ENCODE measurements around the gene AZIN2. TPM values are rescaled to one million over a fixed set of nuclear protein-coding genes. Genes with fewer than 3 reads are reported as not detected.

AZIN2 gene
- total and polyA plus RNA-seq, 2 of the 8 experiments (the other 6 are each of a cell fraction or from before 2014, with no cell fraction given), result 0.22 to 0.91 TPM

- H3K79me1 ChIP-seq (ENCODE audit: low read depth, low read length), result no peaks in the 10 kb centered on the region
- FAIRE-seq, result no peak
Observed at GRCh38 chr1:33143698-33144097, 62.7 kb downstream of the AZIN2 start.

More at GRCh38 chr1:33143698-33144097, 62.7 kb downstream of the AZIN2 start:
- Histone ChIP-seq H3K9me3 (ENCODE audit: insufficient read depth in 2 of 2, low read depth in 1 of 2, low read length in 1 of 2) (no peaks in the 10 kb centered on the region), H3K4me3 (ENCODE audit: extremely low read depth in 1 of 4, insufficient read depth in 2 of 4, low read depth in 3 of 4, low read length in 4 of 4) (no peak overlapping the region), H3K27me3 (replicated peaks in 1 of 4; ENCODE audit: control insufficient read depth in 3 of 4, extremely low read depth in 1 of 4, insufficient read depth in 3 of 4, low read length in 3 of 4) (no peaks in the 10 kb centered on the region), H3K4ac (replicated peaks; ENCODE audit: insufficient read length, low read depth, low read length) (no peak overlapping the region), H2BK12ac (ENCODE audit: low read depth, low read length) (no peak overlapping the region), H2AK5ac (ENCODE audit: low read depth, low read length) (no peak overlapping the region), H3K27ac (ENCODE audit: low read depth, low read length) (no peak overlapping the region), H3K79me2 (ENCODE audit: control insufficient read depth in 1 of 2, insufficient read depth in 2 of 2, low read length in 2 of 2) (no peaks in the 10 kb centered on the region), H2BK120ac (replicated peaks; ENCODE audit: low read depth, low read length) (no peak overlapping the region), H3K9ac (replicated peaks in 1 of 4; ENCODE audit: extremely low read depth in 1 of 4, low read depth in 3 of 4, low read length in 3 of 4) (no peak overlapping the region; a peak in 1 of 7 replicates), H2BK20ac (ENCODE audit: low read length) (no peak overlapping the region), H3K14ac (ENCODE audit: insufficient read length) (no peak overlapping the region), H4K91ac (replicated peaks; ENCODE audit: insufficient read length, low read length) (no peak overlapping the region), H2BK15ac (ENCODE audit: low read length) (no peak overlapping the region), H4K8ac (ENCODE audit: extremely low read depth, insufficient read depth, low read length) (no peak overlapping the region), H4K5ac (ENCODE audit: insufficient read length, low read depth, low read length) (no peak overlapping the region), H3K4me1 (replicated peaks in 1 of 4; ENCODE audit: control insufficient read depth in 3 of 4, insufficient read depth in 4 of 4, low read length in 3 of 4) (peaks cover 6 to 20% (median 9%) of the 10 kb centered on the region in 4 experiments), H3K56ac (replicated peaks; ENCODE audit: insufficient read length, low read depth, low read length) (no peak overlapping the region), H2BK5ac (ENCODE audit: low read depth, low read length) (no peak overlapping the region), H3K18ac (ENCODE audit: extremely low read depth, low read length) (no peak overlapping the region), H4K20me1 (replicated peaks in 1 of 2; ENCODE audit: control insufficient read depth in 1 of 2, insufficient read depth in 2 of 2, low read length in 2 of 2) (peaks cover 0 to 2% of the 10 kb centered on the region in 2 experiments), H2AFZ (ENCODE audit: low read length) (no peak overlapping the region), H3K23me2 (ENCODE audit: low read depth, low read length) (no peaks in the 10 kb centered on the region; the same call in 1 of the 2 replicates), H3K36me3 (ENCODE audit: control insufficient read depth in 2 of 4, insufficient read depth in 4 of 4, low read length in 3 of 4) (peaks cover 0 to 5% (median 0%) of the 10 kb centered on the region in 4 experiments; a peak in 2 of 8 replicates), H3K4me2 (ENCODE audit: insufficient read depth in 1 of 2, low read depth in 2 of 2, low read length in 2 of 2) (no peak overlapping the region), H3K23ac (ENCODE audit: insufficient read length) (no peak overlapping the region)
- ChIA-PET CTCF (ENCODE audit: partially characterized antibody) (interaction anchor here (4.8 kb wide), 1 partner anchor 7 kb away, joined by 55 read pairs; no protein-coding TSS in a partner anchor), POLR2A (ENCODE audit: partially characterized antibody) (interaction anchor here (0.9 to 4.0 kb wide), 3 partner anchors 7 to 19 kb away, joined by 3 to 23 read pairs (median 7); no protein-coding TSS in a partner anchor)
- 95% methylated on average over 2 of the region's 2 CpGs; no CpG with 5 or more reads in 1 of the 2 experiments for WGBS, 2 experiments (ENCODE audit: extremely low coverage in 1 of 2, insufficient coverage in 1 of 2, insufficient read length in 1 of 2, insufficient replicate concordance in 2 of 2, low coverage in 1 of 2, low lambda C conversion rate in 2 of 2, missing lambda C conversion rate in 1 of 2)
- no peak for TF ChIP-seq KDM1A (IDR thresholded peaks at IDR 0.05; ENCODE audit: borderline replicate concordance, low read length)
- TF ChIP-seq ZNF274 (IDR thresholded peaks at IDR 0.05; ENCODE audit: borderline replicate concordance, extremely low read depth, low read length), result no peak
- no peak for TF ChIP-seq POU5F1 (IDR thresholded peaks at IDR 0.05; ENCODE audit: low read depth, low read length)
- no peak for TF ChIP-seq SUZ12 (IDR thresholded peaks at IDR 0.05; ENCODE audit: low read length)
- TF ChIP-seq TCF12 (IDR thresholded peaks at IDR 0.05; ENCODE audit: low read depth, low read length), result no peak
- TF ChIP-seq CBX8 (IDR thresholded peaks at IDR 0.05; ENCODE audit: borderline replicate concordance, low read depth, low read length), result no peak
- no peak for TF ChIP-seq KDM5A (IDR thresholded peaks at IDR 0.05; ENCODE audit: low read length)
- no peak for TF ChIP-seq CHD1 (IDR thresholded peaks at IDR 0.05; ENCODE audit: low read depth, low read length)
- no peak for DNase-seq (ENCODE audit: low read depth in 1 of 2, low spot score in 2 of 2)

Data from H1 (cell line).